LoVo (cell line): ENCODE measurements around the gene SDR39U1.
"Not testable (repeated sequence)": the region's sequence is repeated elsewhere in the genome, so short reads cannot be mapped to it uniquely, and the experiment has no call there.

Source experiments
- DNase-seq: peaks from one replicate; pipeline ENCODE4 v3.0.0-alpha.2; 2016; ENCODE audit warnings: low spot score

The SDR39U1 gene

GRCh38 chr14:24442240-24443052 lies at the start of gene SDR39U1:
TSS of gene SDR39U1 (minus strand) at chr14:24442776. CDS start at chr14:24442769, 7 bp downstream.
- peak; percentile 99 for DNase-seq

GRCh38 chr14:24491586-24492408 lies 49.2 kb upstream of the SDR39U1 start:
- not testable (repeated sequence) for DNase-seq

- no peak for DNase-seq
These were observed 41.2 kb upstream of the SDR39U1 start for GRCh38 chr14:24483604-24484252.

- peak; percentile 9 for DNase-seq
These were observed 40.2 kb upstream of the SDR39U1 start for GRCh38 chr14:24482699-24483303.

GRCh38 chr14:24481622-24482324 lies 39.2 kb upstream of the SDR39U1 start:
- DNase-seq = peak; percentile 34

DNA sequence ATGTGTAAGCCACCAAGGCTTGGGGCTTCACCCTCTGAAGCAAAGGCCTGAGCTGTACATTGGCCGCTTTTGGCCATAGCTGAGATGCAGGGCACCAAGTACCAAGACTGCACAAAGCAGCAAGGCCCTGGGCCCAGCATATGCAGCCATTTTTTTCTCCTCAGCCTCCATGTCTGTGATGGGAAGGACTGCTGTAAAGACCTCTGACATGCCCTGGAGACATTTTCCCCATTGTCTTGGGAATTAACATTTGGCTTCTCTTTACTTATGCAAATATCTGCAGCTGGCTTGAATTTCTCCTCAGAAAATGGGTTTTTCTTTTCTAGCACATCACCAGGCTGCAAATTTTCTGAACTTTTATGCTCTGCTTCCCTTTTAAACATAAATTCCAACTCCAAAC lies 37.4 kb upstream of the SDR39U1 start:
- not testable (repeated sequence) for DNase-seq

GRCh38 chr14:24475261-24475660 lies 32.7 kb upstream of the SDR39U1 start:
- no peak for DNase-seq

GRCh38 chr14:24473211-24473610 lies 30.6 kb upstream of the SDR39U1 start:
- no peak for DNase-seq

DNA sequence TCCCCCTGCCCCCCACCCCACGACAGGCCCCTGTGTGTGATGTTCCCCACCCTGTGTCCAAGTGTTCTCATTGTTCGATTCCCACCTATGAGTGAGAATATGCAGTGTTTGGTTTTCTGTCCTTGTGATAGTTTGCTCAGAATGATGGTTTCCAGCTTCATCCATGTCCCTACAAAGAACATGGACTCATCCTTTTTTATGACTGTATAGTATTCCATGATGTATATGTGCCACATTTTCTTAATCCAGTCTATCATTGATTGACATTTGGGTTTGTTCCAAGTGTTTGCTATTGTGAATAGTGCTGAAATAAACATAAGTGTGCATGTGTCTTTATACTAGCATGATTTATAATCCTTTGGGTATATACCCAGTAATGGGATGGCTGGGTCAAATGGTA lies 27.9 kb upstream of the SDR39U1 start:
- not testable (repeated sequence) for DNase-seq

DNA sequence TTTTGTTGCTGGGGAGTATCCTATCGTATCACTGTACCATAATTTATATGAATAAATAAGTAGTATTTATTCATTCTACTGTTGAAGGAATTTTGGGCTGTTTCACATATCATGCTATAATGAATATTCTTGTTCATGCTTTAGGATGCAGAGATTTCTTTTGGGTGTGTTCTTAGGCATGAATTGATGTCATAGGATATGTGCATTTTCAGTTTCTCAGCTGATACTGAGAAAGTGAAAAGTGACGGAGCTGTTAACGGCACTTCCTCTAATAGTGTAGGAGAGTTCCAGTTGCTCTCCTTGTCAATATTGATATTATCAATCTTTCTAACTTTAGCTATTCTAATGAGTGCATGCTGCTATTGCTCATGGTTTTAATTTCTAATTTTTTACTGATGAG lies 23.2 kb upstream of the SDR39U1 start:
- DNase-seq = no peak

GRCh38 chr14:24465368-24465767 lies 22.8 kb upstream of the SDR39U1 start:
- no peak for DNase-seq

DNA sequence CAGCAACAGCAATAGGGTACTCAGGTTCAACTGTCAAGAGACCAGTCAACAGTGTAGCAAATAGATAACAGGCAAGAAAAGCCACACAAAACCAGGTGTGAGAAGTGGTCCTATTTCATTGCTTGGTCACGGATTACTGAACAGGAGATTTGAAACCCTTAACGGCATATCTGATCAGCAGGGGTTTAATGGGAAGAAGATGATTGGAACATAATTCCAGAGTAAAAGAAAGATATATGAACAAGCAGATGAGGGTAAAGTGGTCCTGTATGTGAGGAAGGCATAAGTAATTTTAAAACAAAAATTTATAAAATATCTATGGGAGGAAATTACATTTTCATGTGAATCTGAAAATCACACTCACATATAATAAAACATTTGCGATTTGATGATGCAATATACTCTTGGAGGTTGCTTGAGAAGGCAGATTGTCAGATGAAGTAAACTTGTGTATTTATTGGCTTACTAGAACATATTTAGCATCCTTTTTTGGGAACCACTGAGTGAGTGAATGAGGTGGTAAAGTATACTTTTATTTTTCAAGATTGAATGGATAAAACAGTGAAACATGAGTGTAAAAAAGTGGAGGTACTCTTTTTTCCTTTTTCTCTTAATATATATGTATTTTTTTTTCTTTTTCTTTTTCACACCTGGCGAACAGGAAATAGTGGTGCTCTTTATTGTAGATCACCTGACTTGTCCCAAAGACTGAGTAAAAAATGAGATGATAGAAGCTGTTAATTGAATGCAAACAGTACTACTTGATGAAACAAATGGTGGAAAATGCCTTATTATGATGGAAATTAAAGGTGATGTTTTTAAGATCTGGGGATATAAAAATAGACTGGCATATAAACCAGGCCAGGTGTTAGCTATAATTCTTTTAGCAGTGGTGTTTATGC lies 21.6 kb upstream of the SDR39U1 start:
- DNase-seq = no peak

GRCh38 chr14:24463017-24463883 lies 20.7 kb upstream of the SDR39U1 start:
- DNase-seq = no peak

GRCh38 chr14:24461336-24461735 lies 18.8 kb upstream of the SDR39U1 start:
- no peak for DNase-seq

- no peak for DNase-seq
These were observed 16.8 kb upstream of the SDR39U1 start for GRCh38 chr14:24459331-24459730.

DNA sequence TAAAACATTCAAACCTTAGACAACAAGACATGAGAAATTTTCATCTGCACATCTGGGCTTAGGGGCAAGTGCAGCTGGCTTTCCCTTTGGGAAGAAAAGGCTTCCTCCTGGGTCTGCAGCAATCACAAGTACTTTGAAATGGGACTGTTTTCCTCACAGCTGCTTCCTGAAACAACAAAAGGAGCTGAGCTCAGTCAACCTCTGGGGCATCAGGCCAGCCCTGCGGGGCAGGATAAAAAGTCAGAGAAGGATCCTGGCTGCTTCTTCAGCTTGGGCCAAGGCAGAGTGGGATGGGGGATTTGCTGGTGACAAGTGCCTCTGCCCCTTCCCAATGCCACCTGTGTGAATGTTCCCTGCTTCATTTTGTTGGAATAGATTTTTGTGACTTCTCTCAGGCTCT lies 16.2 kb upstream of the SDR39U1 start:
- no peak for DNase-seq

DNA sequence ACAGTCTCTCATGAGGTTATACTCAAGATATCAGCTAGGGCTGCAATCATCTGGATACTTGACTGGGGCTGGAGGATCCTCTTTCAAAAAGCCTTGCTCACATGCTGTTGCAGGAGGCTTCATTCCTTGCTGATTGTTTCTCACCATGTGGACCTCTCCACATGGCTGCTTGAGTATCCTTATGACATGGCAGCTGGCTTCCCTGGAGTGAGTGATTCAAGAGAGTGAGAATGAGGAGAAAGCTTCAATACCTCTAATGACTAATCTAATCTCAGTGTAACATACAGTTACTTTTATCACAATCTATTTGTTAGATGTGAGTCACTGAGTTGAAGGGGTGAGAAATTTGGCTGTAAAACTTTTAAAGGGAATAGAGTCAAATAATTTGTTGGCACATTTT lies 14.4 kb upstream of the SDR39U1 start:
- DNase-seq = no peak

GRCh38 chr14:24450828-24451227 lies 8.3 kb upstream of the SDR39U1 start:
- DNase-seq = not testable (repeated sequence)

- no peak for DNase-seq
These were observed 583 bp upstream of the SDR39U1 start for GRCh38 chr14:24443053-24443665.
